GM04504 (cell line): ENCODE results near the gene LCLAT1.
A peak's percentile ranks its signal among the peaks of the same experiment; 100 is the strongest.

Source experiments
- DNase-seq: peaks from one replicate; pipeline ENCODE4 v3.0.0-alpha.2; 2012; ENCODE audit warnings: low read depth

Gene LCLAT1

GRCh38 chr2:30424231-30424630 is 22.8 kb upstream of the LCLAT1 start:
- no peak for DNase-seq

DNA sequence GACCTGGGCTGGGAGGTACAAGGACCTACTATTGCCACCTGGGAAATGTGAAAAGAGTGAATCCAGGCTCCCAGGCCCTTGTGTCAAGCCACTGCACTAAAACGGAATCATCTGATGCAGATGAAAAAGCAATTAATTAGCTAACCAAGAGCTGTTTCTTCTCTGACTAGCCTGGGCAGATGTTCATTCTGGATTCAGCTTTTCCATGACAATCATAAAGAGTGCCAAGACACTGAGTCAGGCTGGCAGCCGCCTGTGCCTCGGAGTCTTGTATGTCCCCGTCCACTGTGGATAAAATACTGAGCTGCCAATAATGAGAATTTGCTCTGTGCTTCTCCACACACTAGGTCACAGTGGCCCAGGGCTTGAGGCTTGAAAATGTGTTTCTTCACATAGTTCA is 21.7 kb upstream of the LCLAT1 start:
- DNase-seq = peak; percentile 80

GRCh38 chr2:30427606-30428347 is 19.3 kb upstream of the LCLAT1 start:
- DNase-seq = no peak

DNA sequence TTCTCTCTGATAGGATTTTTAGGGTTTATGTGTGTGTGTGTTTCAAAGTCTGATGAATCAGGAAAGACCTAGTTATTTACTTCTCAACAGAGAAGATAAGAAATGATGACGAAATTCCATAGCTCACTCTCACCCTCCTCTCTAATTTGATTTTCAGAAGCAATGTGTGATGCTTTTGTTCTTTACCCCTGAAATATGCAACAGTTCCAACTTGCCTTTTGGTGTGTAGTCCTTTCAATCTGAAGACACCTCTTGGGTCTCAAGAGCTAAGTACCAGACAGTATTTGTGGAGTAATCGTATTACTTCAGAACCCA is 18.7 kb upstream of the LCLAT1 start:
- DNase-seq = no peak

DNA sequence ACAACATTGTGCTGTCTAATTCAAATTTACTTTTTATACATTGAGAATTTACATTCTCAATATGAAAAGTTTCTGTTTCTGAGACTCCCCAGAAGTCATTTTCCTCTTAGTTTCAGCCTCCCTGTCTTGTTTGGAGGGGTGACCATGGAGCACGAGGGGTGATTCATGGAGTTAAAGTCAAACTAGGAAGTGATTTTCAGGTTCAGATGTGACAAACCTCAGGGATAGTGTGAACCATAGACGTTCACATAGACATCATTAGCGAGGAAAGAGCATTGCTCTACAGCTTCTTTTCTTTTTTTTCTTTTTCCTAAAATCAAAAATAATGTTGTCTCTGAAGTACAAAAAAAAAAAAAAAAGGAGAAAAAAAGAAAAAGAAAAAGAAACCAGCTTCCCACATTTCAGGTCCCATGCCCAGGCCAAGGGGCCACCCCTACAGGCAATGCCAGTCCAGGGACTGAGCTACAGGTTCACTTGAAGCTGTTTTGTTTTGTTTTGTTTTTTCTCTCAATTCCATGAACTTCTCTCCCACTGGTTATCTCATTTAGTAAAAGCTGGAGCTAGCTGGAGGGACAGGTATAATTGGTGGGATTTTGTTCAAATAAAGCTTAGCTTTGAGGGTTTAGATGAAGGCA is 18.1 kb upstream of the LCLAT1 start:
- no peak for DNase-seq

DNA sequence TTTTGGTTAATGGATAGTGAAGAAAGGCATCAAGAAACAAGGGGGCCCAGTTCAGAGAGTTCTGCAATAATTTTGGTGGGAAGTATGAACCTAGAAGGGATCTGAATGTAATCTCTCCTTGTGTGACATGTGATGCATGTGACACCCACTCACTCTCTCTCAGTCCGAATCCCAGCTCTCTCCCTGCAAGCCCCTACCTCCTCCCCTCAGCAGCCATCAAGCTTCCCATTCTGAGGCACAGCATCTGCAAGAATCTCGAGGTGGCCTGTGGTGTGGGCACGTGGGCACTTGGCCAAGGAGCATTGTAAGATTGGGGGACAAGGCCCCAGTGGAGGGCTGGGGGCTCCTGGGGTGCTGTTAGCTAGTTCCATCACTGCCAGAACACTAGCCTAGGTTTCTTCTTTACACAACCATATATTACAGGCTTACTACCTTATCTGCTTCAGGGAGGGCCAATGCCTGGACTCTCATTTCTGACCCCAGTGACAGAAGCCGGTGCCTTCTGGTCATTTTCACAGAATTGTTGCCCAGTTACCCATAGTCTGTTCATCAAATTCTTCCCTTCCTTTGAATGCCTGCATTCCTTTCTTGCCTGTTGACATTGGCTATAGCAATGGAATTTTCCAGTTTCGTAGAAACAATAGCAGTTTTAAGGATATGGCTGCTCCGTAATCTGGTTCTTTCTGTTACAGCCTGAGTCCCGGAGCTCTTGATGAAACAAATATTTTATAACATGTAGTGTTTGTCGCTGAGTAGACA is 13.3 kb upstream of the LCLAT1 start:
- no peak for DNase-seq

GRCh38 chr2:30434708-30435107 is 12.3 kb upstream of the LCLAT1 start:
- no peak for DNase-seq

DNA sequence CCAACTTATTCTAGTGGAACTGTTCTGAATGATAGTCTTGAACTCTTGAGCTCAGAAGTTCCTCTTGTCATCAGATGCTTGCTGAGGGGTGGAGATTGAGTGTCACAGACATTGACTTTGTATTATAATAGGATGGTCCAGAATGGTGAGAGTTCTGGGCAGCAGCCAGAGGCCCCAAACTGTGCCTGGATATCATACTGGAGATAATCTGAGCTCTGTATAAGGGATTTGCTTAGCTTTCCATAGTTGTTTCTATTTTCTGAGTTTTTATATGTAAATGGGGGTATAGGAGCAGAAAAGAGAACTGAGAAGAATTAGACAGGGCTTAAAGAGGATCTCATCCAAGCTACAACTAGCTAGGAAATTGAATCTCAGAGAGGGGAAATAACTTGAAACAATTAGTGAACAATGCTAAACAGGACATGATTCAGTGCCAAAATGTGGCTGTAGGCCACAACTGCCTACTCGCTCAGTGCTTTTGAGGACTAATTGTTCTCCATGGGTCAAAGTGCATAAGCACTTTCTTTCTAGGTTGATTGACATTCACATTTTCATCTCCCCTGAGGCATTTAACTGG is 10.1 kb upstream of the LCLAT1 start:
- DNase-seq = no peak

- DNase-seq = no peak
These were observed 9.1 kb upstream of the LCLAT1 start for GRCh38 chr2:30437809-30438548.

DNA sequence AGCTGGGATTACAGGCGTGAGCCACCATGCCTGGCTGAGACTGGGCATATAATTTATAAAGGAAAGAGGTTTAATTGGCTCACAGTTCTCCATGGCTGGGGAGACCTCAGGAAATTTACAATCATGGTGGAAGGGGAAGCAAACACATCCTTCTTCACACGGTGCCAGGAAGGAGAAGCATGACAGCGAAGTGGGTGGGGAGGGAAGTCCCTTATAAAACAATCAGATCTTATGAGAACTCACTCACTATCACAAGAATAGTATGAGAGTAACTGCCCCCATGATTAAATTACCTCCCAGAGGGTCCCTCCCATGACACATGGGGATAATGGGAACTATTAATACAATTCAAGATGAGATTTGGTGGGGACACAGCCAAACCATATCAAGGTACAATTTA is 7.8 kb upstream of the LCLAT1 start:
- DNase-seq = no peak

GRCh38 chr2:30439879-30440278 is 7.2 kb upstream of the LCLAT1 start:
- DNase-seq = no peak

DNA sequence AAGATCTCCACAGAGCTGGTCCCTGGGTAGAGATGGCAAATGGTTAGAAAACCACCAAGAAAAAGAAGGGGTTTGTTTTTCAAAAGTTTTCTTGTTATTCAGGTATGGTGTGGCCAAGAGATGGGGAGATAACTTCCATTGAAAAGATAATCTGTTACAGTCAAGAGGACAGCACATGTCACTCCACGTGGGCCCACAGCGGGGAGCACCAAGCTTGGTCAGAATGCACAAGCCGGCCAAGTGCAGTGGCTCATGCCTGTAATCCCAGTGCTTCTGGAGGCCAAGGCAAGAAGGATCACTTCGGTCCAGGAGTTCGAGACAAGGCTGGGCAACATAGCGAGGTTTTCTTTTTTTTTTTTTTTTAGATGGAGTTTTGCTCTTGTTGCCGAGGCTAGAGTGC is 6.0 kb upstream of the LCLAT1 start:
- DNase-seq = no peak

- DNase-seq = no peak
These were observed 4.0 kb upstream of the LCLAT1 start for GRCh38 chr2:30443081-30443480.

DNA sequence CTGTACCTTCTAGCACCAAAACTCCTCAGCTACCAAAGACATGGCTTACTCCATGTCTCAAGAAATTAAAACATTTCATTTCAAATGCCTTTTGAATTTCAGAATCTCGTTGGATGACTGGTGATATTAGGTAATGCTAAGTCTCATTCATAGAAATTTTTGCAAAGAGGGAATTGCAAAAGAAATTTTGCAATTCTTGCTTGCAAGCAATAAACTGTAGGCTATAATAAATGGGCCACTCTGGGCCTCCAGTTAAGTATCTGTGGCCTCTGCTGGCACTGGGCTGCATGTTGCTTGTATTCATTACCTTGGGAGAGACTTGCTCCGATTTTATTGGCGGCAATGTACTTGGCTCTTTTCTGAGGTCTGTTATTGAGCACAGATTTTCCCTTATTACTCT is 2.8 kb upstream of the LCLAT1 start:
- DNase-seq = peak; percentile 71

DNA sequence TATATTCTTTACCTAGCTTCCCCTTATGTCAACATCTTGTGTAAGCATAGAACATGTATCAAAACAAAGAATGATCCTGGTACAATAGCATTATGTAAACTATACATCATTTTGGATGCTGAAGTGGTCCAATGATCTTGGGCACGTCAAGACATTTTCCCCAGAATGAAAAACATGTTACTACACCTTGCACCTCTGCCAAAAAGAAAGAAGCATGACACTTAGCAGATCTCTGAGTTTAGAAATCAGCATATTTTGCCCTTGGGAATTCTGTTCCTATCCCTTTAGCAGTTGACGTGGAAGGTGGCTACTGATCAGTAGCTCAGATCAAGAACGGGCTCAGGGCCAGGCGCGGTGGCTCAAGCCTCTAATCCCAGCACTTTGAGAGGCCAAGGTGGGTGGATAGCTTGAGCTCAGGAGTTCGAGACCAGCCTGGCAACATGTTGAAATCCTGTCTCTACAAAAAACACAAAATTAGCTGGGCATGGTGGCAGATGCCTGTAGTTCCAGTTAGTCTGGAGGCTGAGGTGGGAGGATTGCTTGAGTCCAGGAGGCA is 1.7 kb upstream of the LCLAT1 start:
- no peak for DNase-seq

- DNase-seq = no peak
These were observed 371 bp upstream of the LCLAT1 start for GRCh38 chr2:30446602-30447148.

DNA sequence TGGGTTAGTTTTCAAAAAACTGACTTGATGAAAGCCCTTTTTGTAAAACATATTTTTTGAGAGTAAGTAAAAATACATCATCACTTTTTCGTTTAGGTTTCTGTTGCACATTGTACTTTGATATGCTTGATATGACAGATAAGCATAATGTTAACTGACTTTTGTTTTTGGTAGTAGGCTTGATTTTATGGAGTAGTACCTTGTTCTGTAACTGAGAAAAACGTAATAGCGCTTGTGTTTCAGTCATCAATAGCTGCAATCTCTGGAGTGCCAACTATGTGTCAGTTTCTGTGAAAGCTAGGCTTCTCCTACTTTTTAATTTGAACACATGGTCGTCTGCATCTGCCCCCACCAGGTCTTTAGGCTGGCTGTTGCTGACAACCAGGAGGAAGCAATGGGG is 1.3 kb downstream of the LCLAT1 start:
- DNase-seq = no peak

DNA sequence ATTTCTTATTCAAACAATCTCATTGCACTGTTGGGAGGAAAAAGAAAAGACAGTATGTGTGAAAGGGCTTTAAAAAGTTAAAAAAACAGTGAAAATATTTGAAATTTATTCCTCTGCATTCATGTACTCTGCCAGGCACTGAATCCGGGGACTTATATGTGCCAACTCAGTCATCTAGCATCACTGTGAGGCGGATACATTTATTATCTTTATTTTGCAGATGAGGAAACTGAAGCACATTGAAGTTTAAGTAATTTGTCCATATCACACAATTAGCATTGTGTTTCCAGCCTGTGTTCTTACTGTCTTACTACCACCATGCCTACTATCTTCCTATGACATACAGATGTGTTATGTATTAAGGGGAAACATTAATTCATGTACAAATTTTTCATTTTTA is 1.8 kb downstream of the LCLAT1 start:
- no peak for DNase-seq

GRCh38 chr2:30450025-30450424 is 3.0 kb downstream of the LCLAT1 start:
- DNase-seq = no peak

DNA sequence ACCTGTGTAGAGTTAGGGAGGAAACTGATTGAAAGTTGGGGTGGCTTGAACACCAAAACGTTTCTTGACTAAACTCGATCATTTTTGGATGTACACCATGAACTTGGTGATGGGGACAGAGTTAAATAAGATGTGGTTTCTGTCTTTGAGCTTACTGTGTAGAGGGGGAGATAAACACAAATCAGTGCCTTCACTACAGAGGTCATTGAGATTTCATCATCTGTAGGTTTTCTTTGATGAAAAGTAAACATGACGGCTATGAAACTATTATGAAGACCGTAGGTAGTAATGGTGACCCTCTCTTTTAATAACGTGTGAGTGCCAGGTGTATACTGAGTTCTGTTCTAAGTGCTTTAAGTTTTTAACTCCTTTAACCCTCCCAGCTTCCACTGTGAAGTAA is 6.5 kb downstream of the LCLAT1 start:
- no peak for DNase-seq

DNA sequence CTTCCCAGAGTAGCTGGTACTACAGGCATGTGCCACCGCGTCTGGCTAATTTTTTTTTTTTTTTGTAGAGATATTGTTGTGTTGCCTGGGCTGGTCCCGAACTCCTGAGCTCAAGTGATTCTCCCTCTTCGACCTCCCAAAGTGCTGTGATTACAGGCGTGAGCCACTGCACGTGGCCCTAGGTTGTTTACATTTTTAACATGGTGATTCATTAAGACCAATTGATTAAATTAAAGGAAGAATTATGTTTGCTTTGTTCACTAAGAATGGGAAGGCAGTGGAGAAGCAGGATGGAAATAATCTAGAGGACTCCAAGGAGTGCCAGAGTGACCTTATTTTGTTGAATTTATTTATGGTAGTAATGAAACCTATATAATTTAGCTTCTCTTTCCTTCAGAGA is 7.5 kb downstream of the LCLAT1 start:
- DNase-seq = no peak
